ENCODE results near the gene NCAM2.

GRCh38 chr21:21159253-21159899 is 161.2 kb downstream of the NCAM2 start:
- TF ChIP-seq CTCF (conservative IDR thresholded peaks at IDR 0.05; ENCODE audit: low read depth in 2 of 2): no peak
- no peak for TF ChIP-seq POLR2AphosphoS5 (IDR thresholded peaks at IDR 0.05; ENCODE audit: low read depth)
- TF ChIP-seq EZH2 (IDR thresholded peaks at IDR 0.05; ENCODE audit: low read depth, unreplicated experiment): no peak
- no peak for TF ChIP-seq REST (IDR thresholded peaks at IDR 0.05; ENCODE audit: unreplicated experiment)
- TF ChIP-seq EZH2phosphoT487 (IDR thresholded peaks at IDR 0.05; ENCODE audit: unreplicated experiment): no peak
- TF ChIP-seq ETS1 (IDR thresholded peaks at IDR 0.05): no peak
- no peak for TF ChIP-seq STAT1 (IDR thresholded peaks at IDR 0.05; ENCODE audit: unreplicated experiment)
- TF ChIP-seq JUNB (IDR thresholded peaks at IDR 0.05; ENCODE audit: unreplicated experiment): no peak

All from GM23338 (cell line).